PC-9 (cell line): ENCODE measurements around the gene THAP7.

Source experiments
- CTCF ChIP-seq: fragments of 200-600 bp; sonication (generic); conservative IDR thresholded peaks from 2 replicates; pipeline ENCODE4 v1.6.1; 2017; ENCODE audit warnings: mixed run types, antibody characterized with exemption, mild to moderate bottlenecking, moderate library complexity
- EZH2 ChIP-seq: fragments of 200-600 bp; sonication (generic); IDR thresholded peaks from 2 replicates; pipeline ENCODE4 v1.8.0; 2017; ENCODE audit warnings: antibody characterized with exemption, low read depth

GRCh38 chr22:20980938-20981722, 20.8 kb downstream of the THAP7 start:
- no peak for TF ChIP-seq CTCF
- TF ChIP-seq EZH2 = no peak
